Left ventricle myocardium superior (tissue), 1 donor: ENCODE measurements around the gene POP4. TPM values are rescaled to one million over a fixed set of nuclear protein-coding genes. Genes with fewer than 3 reads are reported as not detected.

ENCODE experiments used
- ATAC-seq: fragments of 200-7000 bp; cut with Tn5 transposase; one replicate; pipeline ENCODE4 v1.9.1; 2020; ENCODE audit warnings: mild to moderate bottlenecking, moderate library complexity
- DNase-seq: peaks from one replicate; pipeline ENCODE4 v3.0.0-alpha.2; 2020
- intact Hi-C: fragments of 100-400 bp; cut with micrococcal nuclease; formaldehyde crosslinking; loops from one replicate; pipeline ENCODE4 v1.11.0; 2022
- total RNA-seq: library from RNA; stranded (reverse); fragmentation: NEBNext Ultra II Directional; extraction: Animal tissue kit (Norgen Biotek cat#: 25700); gene quantifications from one replicate; pipeline ENCODE4 v1.2.1, GENCODE V29; 2021
- donor health status: DM: no; HTN: yes; CAD: no; lungs with severe emphysema.

The POP4 gene
- total RNA-seq, 1 donor from 2014 or later: 46.9 TPM

- DNase-seq: no peak
- no peak for ATAC-seq
- intact Hi-C loops: no loop called here
Measured at GRCh38 chr19:29576046-29576606, 30.0 kb upstream of the POP4 start.

DNA sequence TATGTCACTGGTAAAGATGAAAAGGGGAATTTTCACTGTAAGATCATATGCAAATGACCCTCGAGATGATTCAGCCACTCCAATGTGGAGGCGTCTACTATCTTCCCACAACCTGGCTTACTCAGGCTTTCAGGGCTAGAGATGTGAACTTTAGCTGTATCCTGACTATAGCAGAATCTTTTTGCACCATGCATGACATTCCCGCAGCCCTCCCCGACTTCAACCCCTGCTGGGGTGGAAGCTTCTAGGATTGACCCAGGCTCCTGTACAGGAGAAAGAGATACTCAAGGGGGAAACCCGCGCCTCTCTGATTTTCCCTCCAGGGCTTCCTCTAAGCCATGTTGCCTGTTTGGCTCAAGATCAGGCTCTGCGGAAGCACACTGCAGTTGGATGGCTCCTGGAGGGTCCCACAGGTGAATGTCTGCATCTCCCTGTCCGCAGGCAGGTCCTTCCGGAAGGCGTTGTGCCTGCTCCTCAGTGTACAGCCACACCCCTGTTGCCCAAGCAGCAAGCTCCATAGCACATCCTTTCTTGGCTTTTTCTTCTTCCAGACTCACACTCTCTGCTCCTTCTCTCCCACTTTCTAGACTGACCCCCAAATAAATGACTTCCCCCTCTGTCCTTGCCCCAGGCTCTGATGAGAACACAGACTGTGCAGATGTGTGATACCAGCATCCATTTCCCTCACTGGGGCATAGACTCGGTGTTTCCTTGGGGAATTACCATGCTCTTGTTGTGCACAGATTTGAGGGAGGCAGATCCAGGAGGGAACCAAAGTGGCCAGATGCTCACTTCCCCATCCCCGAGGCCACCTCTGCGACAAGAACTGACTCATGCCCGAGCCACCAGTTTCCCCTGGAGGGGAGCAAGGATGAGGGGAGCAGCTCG is 29.1 kb upstream of the POP4 start:
- no peak for DNase-seq
- intact Hi-C loops: no loop called here
- ATAC-seq: no peak

DNA sequence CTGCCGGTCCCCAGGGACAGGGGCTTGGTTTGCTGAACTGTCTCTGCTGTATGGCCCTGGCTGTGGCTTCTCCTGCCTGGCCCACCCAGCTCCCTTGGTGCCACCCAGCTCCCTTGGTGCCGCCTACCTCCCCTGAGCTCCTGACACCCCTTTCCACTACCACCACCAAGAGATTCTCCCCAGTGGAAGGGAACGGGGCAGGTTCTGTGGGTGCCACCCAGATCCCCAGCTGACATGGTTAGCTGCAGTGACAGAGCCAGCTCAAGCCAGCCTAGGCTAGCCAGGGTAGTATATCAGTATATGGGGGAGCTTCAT is 28.5 kb upstream of the POP4 start:
- no peak for ATAC-seq
- intact Hi-C loops: no loop called here
- no peak for DNase-seq

GRCh38 chr19:29578349-29578748 is 27.7 kb upstream of the POP4 start:
- intact Hi-C loops: no loop called here
- ATAC-seq: no peak

DNA sequence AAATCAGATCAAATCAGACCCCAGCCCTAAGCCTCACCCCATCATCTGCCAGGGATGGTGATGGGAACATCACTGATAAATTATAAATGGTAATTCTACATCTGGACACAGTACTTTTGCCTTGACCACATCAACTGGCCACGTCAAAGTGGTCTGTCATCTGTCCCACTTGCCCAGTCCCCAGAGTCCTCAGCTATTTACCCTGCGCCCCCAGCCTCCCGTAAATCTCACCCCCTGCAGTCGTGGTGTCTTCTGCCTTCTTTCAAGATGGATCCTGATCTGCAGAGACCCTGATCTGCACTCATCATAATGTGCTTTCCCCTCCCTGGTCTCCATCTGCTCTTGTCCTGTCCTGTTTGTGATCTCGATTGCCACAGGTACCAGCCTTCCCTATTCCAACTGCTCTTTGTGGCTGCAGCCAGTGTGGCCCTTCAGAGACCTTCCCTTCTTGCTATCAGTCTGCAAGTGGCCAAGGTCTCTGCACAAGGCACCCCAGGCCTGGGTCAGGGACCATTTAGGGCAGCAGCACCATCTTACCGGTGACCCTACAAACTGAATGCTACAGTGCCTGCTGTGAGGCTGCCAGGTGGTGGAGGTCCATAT is 26.7 kb upstream of the POP4 start:
- no peak for ATAC-seq
- intact Hi-C loops: no loop called here
- no peak for DNase-seq

More at GRCh38 chr19:29578349-29578748, 27.7 kb upstream of the POP4 start:
- DNase-seq: no peak

GRCh38 chr19:29581398-29581797 is 24.7 kb upstream of the POP4 start:
- intact Hi-C loops: no loop called here
- ATAC-seq: no peak
- DNase-seq: no peak

- DNase-seq (no peak), ATAC-seq (no peak)
- intact Hi-C loops: no loop called here
Measured at GRCh38 chr19:29583196-29583999, 22.7 kb upstream of the POP4 start.

GRCh38 chr19:29586401-29586800 is 19.7 kb upstream of the POP4 start:
- ATAC-seq (no peak), DNase-seq (no peak)
- intact Hi-C loops: no loop called here

DNA sequence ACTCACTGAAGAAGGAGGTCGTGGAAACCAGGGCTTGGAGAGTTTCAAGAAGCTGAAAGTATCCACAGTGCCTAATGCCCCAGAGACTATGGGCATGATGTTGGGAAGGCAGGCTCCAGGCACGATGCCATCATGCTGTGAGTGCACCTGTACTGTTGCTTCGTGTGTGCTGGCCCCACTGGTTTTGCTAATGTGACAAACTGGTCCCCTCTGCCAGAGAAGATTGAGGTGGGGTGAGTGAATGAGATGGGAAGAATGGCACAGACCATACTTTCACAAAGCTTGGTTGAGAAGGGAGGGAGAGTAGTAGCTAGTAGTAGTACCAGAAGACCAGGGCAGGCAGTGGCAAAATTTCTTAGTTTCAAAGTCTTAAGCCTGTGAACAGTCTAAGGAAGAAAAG is 19.0 kb upstream of the POP4 start:
- intact Hi-C loops: no loop called here
- DNase-seq (no peak), ATAC-seq (no peak)

- DNase-seq: no peak
- ATAC-seq: no peak
- intact Hi-C loops: no loop called here
Measured at GRCh38 chr19:29587518-29587986, 18.5 kb upstream of the POP4 start.

DNA sequence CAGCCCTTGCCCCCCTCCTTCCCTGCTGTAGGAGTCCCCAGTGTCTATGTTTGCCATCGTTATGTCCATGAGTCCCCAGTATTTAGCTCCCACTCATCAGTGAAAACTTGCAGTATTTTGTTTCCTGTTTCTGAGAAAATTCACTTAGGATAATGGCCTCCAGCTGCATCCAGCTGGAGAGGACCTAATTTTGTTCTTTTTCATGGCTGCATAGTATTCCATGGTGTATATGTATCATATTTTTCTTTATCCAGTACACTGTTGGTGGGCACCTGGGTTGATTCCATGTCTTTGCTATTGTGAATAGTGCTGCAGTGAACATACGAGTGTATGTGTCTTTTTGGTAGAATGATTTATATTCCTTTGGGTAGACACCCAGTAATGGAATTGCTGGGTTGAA is 18.0 kb upstream of the POP4 start:
- DNase-seq (no peak), ATAC-seq (no peak)
- intact Hi-C loops: no loop called here

GRCh38 chr19:29590278-29590677 is 15.8 kb upstream of the POP4 start:
- ATAC-seq: no peak
- intact Hi-C loops: no loop called here
- DNase-seq: no peak

DNA sequence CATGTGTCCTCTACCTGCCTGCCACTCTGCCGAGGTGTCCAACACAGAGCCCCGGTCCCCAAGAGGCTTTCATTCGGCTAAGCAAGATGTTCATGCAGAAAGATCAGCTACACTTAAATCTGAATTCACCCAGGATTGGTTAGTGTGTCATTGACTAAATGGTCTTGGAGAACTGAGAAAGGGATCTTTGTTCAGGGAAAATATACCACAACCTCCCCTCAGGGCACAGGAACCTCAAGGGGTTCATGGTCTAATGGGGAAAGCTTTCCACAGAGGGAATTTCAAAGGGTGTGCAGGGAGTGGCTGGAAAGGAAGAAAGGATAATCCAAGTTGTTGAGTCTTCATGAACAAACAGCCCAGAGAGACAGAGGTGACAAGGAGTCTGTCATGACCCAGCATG is 14.4 kb upstream of the POP4 start:
- intact Hi-C loops: no loop called here
- ATAC-seq (no peak), DNase-seq (no peak)

- no peak for DNase-seq
- intact Hi-C loops: no loop called here
- ATAC-seq: no peak
Measured at GRCh38 chr19:29593869-29594268, 12.2 kb upstream of the POP4 start.

GRCh38 chr19:29596080-29596727 is 9.9 kb upstream of the POP4 start:
- no peak for ATAC-seq
- intact Hi-C loops: no loop called here
- DNase-seq: no peak

GRCh38 chr19:29596885-29597525 is 9.1 kb upstream of the POP4 start:
- ATAC-seq: no peak
- intact Hi-C loops: no loop called here
- DNase-seq: no peak

GRCh38 chr19:29598036-29598435 is 8.0 kb upstream of the POP4 start:
- DNase-seq (no peak), ATAC-seq (no peak)
- intact Hi-C loops: no loop called here

GRCh38 chr19:29598496-29598895 is 7.6 kb upstream of the POP4 start:
- intact Hi-C loops: no loop called here
- DNase-seq (no peak), ATAC-seq (no peak)

DNA sequence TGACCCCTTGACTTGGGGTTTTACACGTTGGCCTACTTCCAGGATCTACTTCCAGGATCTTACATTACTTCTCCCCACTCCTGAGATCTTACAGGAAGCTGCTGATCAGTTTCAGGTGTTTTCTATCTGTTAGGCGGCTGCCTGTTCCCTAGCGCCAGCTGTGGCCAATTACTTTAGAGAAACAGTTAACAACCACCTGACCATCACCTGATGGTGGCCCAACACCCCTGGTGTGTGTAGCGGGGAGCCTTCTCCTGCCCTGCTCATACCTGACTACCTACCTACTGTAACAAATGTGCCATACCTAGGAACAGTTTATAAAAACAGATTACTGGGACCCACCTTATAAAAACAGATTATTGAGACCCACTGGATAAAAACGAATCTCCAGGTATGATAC is 2.8 kb upstream of the POP4 start:
- no peak for DNase-seq
- intact Hi-C loops: no loop called here
- ATAC-seq: no peak
